ENCODE results near the gene GNLY. TPM values are rescaled to one million over a fixed set of nuclear protein-coding genes. Genes with fewer than 3 reads are reported as not detected.
"Not testable (repeated sequence)": the region's sequence is repeated elsewhere in the genome, so short reads cannot be mapped to it uniquely, and the experiment has no call there.

GNLY gene
- total RNA-seq, 1 donor from 2014 or later, result not detected

DNA sequence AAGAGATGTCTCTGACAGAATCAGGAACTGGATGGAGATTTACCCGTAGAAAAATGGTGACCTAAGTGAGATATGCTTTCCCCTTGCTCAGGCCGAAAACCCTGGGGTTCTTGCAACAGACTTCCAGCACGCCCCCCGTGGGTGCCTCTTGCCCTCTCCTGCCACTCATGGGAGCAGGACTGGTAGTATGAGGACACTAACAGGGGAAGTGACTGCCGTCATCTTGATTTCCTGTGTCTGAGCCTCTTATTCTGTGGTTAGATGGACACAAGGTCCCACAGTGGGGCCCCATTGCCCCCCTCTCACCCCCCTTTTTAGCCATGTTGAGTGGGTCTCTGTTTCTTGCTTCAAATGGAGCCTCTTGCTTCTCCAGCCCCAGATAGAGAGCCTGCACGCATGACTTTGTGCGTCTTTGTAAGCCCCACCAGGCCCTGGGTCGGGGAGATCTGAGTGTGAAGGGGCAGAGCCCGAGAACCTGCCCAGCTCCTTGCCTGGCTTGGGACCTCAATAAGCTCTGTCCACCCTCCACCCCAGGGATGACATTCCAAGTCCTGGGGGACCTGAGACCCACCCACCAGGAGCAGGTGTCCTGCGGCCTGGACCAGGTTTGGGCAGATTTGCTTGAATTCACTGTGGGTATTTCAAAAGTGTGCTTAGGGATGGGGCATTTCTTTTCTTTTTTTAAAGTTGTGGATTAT is 12.6 kb downstream of the GNLY start:
- no peak for DNase-seq (ENCODE audit: extremely low read depth, low read depth, low spot score)

DNA sequence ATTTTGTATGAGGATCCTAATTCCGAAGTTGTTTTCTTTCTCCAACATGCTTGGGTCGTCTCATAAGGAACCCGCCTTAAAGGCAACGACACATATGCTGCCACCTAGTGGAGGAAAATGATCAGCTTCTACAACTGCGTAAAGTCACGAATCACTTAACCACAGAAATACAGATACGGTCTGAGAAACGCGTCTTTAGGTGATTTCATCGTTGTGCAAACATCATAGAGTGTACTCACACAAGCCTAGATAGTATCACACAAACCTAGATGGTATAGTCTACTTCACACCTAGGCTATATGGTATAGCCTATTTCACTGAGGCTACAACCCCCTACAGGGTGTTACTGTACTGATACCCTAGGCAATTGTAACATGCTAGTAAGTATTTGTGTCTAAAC is 13.1 kb downstream of the GNLY start:
- peak; percentile 84 for DNase-seq (ENCODE audit: extremely low read depth, low read depth, low spot score)

DNA sequence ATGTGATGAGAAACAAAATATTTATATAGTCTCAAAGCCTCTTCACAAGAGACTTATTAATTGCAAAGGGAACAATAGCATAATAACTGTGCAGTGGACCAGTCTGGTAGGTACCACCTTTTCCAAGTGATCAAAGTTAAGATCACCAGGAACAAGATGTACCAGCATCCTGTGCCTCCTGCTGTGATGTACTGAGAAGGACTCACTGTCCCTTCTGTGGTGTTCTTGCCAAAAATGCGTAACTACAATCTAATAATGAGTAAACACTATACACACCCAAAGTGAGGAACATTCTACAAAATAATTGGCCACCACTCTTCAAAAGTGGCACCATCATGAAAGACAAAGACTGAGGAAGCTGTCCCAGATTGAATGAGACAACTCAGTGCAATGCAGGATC is 14.5 kb downstream of the GNLY start:
- no peak for DNase-seq (ENCODE audit: extremely low read depth, low read depth, low spot score)

DNA sequence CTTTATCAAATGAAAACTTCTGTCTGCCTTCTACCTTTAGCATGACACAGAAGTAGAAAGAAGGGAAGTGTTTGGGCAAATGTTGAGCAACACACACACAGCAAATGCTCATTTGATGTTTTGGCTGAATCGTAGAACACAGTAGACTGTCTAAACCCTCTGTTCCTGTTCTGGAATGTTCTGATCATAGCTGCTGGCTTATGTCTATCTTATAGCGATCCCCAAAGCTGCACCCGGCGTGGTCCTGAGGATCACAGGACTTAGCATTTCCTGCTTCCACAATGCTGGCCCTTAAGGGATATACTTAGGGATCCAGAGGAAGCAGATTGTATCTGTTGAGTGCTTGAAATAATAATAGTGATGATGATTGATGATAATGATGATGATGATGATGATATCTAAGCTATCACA is 15.2 kb downstream of the GNLY start:
- no peak for DNase-seq (ENCODE audit: extremely low read depth, low read depth, low spot score)

DNA sequence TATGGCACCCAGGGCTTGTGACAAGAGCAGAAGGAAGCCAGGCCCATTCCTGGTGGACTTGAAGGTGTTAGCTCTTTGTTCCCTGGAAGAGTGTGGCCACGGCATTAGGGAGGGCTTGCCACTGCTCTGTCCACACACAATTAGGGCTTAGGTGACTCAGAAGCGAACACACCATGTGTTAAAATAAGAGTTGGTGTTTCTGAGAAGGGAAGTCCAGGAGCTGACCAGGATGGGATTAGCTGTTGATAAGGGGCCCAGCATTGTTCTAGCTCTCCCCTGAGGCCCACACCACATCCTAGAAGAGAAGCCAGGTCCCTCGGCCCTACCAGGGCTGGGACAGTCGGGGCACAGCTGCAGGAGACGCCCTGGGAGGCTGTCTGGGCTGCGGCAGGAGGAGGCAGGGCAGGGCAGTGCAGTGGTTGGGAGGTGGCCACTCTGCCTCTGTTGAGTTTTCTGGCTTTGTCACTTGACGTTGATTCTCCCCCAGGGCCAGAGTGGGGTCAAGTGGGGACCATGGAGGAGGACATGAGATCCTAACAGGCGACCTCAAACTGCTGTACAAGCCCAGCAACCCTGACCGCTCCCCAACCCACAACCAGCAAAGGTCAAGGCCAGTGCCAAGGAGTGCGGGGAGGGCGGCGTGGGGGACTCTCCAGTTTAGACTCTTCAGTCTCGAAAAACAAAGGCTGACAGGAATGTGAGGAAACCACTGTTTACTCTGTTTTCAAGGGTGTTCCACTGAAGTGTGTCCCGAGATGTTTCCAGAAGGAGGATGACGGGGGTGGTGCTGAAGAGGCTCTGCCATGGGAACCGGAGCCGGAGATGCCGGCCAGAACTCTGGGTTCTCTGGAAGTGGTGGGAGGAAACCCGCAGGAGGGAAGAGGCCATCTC is 16.8 kb downstream of the GNLY start:
- no peak for DNase-seq (ENCODE audit: extremely low read depth, low read depth, low spot score)

- DNase-seq (ENCODE audit: extremely low read depth, low read depth, low spot score), result no peak
Observed at GRCh38 chr2:85711578-85712060, 17.5 kb downstream of the GNLY start.

DNA sequence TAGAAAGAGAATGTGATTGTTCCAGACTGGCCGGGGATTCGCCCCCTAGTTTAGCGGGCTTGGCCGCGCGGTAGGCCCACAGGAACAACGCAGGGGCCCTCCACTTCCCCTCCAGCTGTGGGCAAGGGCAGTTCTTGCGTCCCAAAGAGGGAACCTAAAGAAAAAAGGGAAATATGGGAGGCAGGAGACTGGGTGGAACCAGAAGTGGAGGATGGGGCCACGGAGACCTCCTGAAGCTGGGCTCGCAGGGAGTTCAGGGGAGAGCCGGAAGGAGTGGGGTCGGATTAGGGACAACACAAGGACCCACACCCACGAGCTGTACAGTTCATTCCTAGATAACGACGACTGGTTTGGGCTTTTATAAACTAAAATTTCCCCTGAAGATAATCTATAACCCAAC is 18.2 kb downstream of the GNLY start:
- DNase-seq (ENCODE audit: extremely low read depth, low read depth, low spot score), result no peak

DNA sequence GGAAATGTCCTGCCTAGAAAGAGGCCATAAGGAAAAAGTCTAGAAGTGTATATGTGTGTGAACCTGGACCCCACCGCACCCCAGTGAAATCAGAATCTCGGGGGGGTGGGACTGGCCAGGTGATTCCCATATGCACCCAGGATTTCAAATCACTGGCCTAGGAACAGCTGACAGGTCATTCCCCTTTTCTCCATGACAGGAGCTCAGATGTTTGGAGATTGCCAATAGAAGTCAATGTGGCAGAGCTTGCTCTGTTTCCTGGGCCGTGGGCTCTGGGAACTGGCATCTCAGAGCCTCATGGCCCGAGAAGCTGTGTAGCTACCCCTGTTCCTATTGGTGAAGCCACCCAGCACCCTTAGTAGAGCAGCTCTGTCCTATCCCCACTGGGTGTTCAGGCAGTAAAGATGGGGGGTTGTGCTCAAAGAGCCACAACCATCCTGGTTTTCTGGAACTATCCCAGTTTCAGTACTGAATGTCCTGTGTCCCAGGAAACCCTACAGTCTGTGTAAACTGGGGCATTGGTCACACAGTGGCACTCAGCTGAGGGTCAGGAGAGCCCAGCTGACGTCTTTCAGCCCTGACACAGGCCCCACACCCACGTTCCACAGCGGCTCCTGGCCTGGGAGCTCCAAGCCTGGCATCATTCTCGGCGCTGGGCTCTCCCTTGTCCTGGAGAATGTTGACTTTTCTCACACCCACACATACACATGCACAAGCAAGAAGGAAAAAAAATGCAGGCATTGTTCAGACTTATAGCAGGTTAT is 18.9 kb downstream of the GNLY start:
- DNase-seq (ENCODE audit: extremely low read depth, low read depth, low spot score), result no peak

DNA sequence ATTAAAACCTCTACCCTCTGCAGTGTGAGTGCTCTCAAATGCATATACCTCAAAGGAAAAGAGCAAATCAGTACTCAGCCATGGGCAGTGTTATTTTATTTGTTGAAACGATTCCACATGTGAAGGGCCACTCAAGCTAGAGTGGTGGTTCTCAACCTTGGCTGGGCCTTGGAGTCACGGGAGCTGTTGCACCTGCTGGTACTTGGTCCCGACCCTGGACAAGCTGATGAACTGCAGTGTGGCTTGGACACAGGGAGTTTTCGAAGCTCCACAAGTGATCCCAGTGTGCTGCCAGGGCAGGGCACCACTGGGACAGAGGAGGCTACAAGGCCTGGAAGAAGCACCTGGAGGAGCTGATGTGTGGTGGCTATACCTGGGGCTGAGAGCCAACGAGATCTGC is 19.7 kb downstream of the GNLY start:
- no peak for DNase-seq (ENCODE audit: extremely low read depth, low read depth, low spot score)

DNA sequence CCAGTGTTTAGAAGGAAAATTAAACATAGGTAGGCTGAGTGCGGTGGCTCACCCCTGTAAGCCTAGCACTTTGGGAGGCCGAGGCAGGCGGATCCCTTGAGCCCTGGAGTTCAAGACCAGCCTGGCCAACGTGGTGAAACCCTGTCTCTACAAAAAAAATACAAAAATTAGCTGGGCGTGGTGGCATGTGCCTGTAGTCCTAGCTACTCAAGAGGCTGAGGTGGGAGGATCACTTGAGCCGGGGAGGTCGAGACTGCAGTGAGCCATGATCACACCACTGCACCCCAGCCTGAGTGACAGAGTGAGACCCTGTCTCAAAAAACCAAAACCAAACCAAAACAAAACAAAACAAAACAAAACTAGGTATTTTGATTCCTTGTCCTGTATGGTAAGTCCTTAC is 20.3 kb downstream of the GNLY start:
- DNase-seq (ENCODE audit: extremely low read depth, low read depth, low spot score), result not testable (repeated sequence)

- DNase-seq (ENCODE audit: extremely low read depth, low read depth, low spot score), result no peak
Observed at GRCh38 chr2:85714841-85715240, 20.7 kb downstream of the GNLY start.

- no peak for DNase-seq (ENCODE audit: extremely low read depth, low read depth, low spot score)
Observed at GRCh38 chr2:85716346-85716914, 22.3 kb downstream of the GNLY start.

- DNase-seq (ENCODE audit: extremely low read depth, low read depth, low spot score), result no peak
Observed at GRCh38 chr2:85717308-85718008, 23.3 kb downstream of the GNLY start.

DNA sequence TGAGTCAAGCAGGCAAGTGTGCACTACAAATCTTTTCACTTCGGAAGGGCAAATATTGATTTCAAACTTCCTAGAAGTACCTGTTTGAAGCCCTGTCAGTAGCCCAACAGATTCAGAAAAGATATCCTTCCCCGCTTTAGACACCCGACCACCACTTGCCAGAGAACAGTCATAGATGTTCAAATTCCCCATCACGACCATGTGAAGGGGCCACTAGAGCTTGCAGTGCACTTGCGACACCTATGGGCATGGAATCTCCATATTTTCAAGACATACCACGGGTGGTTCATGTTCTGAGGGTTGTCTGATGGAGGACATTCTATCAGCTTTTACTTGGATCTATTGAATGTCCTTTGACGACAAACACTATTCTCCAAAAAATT is 23.8 kb downstream of the GNLY start:
- no peak for DNase-seq (ENCODE audit: extremely low read depth, low read depth, low spot score)

DNA sequence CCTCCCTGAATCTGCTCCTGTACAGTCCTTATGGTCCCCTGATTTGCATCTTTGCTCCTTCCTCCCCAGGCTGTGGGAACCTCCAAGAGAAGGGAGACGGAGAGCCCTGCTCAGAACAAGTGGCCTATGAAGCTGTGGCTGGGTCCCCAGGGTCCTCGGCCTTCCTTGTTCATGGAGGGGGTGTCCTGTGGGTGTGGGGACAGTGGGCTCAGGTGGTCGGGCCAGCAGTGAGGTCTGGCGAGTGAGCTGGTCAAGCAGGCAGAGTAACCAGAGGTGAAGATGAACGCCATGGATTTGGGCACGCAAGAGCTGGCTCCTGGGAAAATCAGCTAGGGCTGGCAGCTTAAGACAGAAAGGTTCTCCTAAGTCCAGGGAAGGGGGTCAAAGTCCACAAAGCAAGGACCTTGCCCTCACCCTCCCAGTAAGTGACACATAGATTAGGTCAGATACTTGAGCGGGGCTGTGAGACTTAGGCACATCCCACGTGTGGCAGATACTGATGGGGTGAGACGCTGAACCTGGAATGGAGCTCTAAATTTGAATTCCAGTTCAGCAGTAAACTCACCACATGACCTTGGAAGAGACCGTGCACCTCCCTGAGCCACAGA is 24.8 kb downstream of the GNLY start:
- DNase-seq (ENCODE audit: extremely low read depth, low read depth, low spot score), result no peak

DNA sequence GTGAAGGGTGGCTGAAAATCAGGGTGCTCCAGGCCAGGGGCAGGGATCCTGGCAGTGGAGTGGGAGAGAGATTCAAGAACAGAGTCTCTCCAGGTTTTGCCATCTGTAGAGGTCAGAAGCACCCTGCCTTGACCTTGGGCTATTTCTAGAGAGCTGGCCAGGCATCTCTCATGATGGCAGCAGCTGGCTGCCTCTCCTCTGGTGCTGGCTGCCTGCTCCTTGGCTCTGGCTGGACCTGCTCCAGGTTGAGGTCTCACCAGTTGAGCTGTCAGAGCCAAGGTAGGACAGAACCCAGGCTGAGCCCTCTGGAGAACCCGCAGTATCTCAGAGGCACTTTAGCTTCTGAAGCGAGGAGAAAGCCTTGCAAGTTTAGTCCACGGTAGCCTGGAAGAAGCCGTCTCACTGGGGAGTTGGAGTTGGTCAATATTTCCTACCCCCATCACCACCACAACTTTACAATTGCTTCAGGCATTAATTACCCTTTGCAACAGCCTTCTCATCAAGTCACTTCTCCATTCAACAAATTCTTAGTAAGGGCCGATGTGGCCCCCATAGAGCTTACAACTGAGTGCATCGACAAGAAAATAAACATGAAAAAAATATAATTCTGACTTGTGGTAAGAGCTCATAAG is 25.6 kb downstream of the GNLY start:
- DNase-seq (ENCODE audit: extremely low read depth, low read depth, low spot score), result no peak

DNA sequence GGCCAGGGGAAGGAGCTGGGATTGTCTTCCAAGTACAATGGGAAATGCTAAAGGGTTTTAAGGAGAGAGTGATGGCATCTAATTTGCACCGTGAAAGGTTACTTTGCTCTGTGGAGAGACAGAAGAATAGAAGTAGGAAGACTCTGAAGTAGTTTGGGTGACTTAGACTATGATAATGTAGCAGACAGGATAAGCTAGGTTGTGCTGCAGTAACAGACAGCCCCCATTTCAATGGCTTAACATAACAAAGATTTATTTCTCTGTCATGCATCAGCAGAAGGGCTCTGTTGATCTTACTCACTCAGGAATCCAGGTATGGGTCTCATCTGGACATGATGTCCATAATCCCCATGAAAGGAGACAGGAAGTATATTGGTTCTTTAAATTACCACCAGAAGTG is 26.4 kb downstream of the GNLY start:
- DNase-seq (ENCODE audit: extremely low read depth, low read depth, low spot score), result no peak

DNA sequence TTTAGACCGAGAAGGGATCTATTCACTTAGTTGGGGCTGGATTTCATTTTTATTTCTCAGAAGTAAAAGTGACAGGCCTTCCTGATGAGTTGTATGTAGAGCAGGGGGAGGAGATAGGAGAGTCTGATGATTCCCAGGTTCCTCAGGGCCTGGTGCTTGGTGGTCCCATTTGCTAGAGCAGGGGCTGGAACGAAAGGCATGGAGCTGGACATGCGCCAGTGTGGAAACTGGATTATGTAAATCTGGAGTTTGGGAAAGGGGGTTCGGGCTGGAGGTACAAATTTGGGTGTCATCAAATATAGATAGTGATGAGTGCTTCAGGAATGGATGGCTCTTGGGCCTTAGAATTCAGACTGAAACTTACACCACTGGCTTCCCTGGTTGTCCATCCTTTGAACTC is 27.5 kb downstream of the GNLY start:
- no peak for DNase-seq (ENCODE audit: extremely low read depth, low read depth, low spot score)

GRCh38 chr2:85722519-85722918 is 28.4 kb downstream of the GNLY start:
- DNase-seq (ENCODE audit: extremely low read depth, low read depth, low spot score), result no peak
